Gastrocnemius medialis (tissue), 4 donors: ENCODE results near the gene LARP1. TPM values are rescaled to one million over a fixed set of nuclear protein-coding genes. Genes with fewer than 3 reads are reported as not detected.

Source experiments
- ATAC-seq, 2 donors: fragments of 150-250 bp; one replicate each; pipeline ENCODE4 v1.9.1; 2016
- DNase-seq, 2 donors: peaks; one replicate each; pipeline ENCODE4 v3.0.0-alpha.2; 2019
- H3K27ac ChIP-seq, 4 donors: fragments of 200-600 bp; sonication (generic); 1 replicate in 1 of 4; 2 replicates in 3 of 4; pipeline ENCODE4 v1.5.1; 2016 to 2018; ENCODE audit warnings: mild to moderate bottlenecking in 2 of 4, moderate library complexity in 1 of 4
- H3K27me3 ChIP-seq, 3 donors: fragments of 200-600 bp; sonication (generic) in 2 of 3; 1 replicate in 1 of 3; 2 replicates in 2 of 3; pipeline versions ENCODE4 v1.5.1 to v1.6.0; 2016 to 2019; ENCODE audit warnings: mild to moderate bottlenecking in 1 of 3, moderate library complexity in 1 of 3
- H3K36me3 ChIP-seq, 2 donors: fragments of 200-600 bp; sonication (generic) in 1 of 2; one replicate each; pipeline ENCODE4 v1.5.1; 2017 to 2018
- H3K4me1 ChIP-seq, 2 donors: fragments of 200-600 bp; sonication (generic) in 1 of 2; one replicate each; pipeline ENCODE4 v1.5.1; 2016 to 2017; ENCODE audit warnings: mild to moderate bottlenecking in 2 of 2
- H3K4me3 ChIP-seq, 4 donors: fragments of 200-600 bp; sonication (generic) in 3 of 4; 1 replicate in 1 of 4; 2 replicates in 3 of 4; pipeline ENCODE4 v1.5.1; 2016 to 2019; ENCODE audit warnings: mild to moderate bottlenecking in 2 of 4
- H3K9me3 ChIP-seq, 3 donors: fragments of 200-600 bp; sonication (generic) in 2 of 3; 1 replicate in 1 of 3; 2 replicates in 2 of 3; pipeline ENCODE4 v1.5.1; 2016 to 2019
- CTCF ChIP-seq, 5 experiments: fragments of 450-650 bp in 3 of 5; fragments of 200-600 bp in 2 of 5; sonication (generic) in 2 of 5; IDR thresholded peaks in 4 of 5; conservative IDR thresholded peaks in 1 of 5; 1 replicate in 4 of 5; 2 replicates in 1 of 5; pipeline ENCODE4 v1.5.1; 2016 to 2019; ENCODE audit warnings: antibody characterized with exemption in 5 of 5, mild to moderate bottlenecking in 3 of 5, moderate library complexity in 3 of 5
- POLR2A ChIP-seq, 2 donors: fragments of 450-650 bp; IDR thresholded peaks; one replicate each; pipeline ENCODE4 v1.6.1; 2017; ENCODE audit warnings: antibody characterized with exemption in 2 of 2, mild to moderate bottlenecking in 2 of 2, moderate library complexity in 2 of 2
- in situ Hi-C, 4 donors: fragments of 200-750 bp; cut with MboI; loops; one replicate each; pipeline versions ENCODE4 v1.15.0 to v1.8.0; 2017; ENCODE audit warnings: low sequenced_read_pairs in 4 of 4
- intact Hi-C: fragments of 100-400 bp; cut with DNase I; formaldehyde crosslinking; loops from one replicate; pipeline ENCODE4 v1.15.1; 2023; ENCODE audit warnings: low total_unique reads
- total RNA-seq, 4 donors: library from RNA; depleted of rRNA; stranded (reverse); fragments of >200 nt; gene quantifications; one replicate each; pipeline versions ENCODE4 v1.1.0 to v1.2.3, GENCODE V29; 2016

LARP1 gene
- total RNA-seq, 4 donors from 2014 or later = 77.8 to 125 (median 119) TPM

- intact Hi-C loops (no loop called here), in situ Hi-C loops (no loop called here)
- ATAC-seq (no peak), DNase-seq (no peak)
- Histone ChIP-seq H3K4me1 (peaks cover 6 to 7% of the 10 kb centered on the region in 2 donors), H3K36me3 (no peaks in the 10 kb centered on the region), H3K27me3 (no peaks in the 10 kb centered on the region), H3K4me3 (no peak overlapping the region), H3K9me3 (no peaks in the 10 kb centered on the region), H3K27ac (no peak overlapping the region)
- TF ChIP-seq POLR2A (IDR thresholded peaks at IDR 0.05) (no peak), CTCF (IDR thresholded peaks at IDR 0.05 in 4 of 5, conservative IDR thresholded peaks at IDR 0.05 in 1 of 5) (no peak)
These were observed 82.1 kb downstream of the LARP1 start for GRCh38 chr5:154837009-154837901.

GRCh38 chr5:154840435-154841272, 85.5 kb downstream of the LARP1 start:
- Histone ChIP-seq H3K4me3 (no peak overlapping the region), H3K4me1 (peaks cover 0 to under 1% of the 10 kb centered on the region in 2 donors), H3K9me3 (no peaks in the 10 kb centered on the region), H3K27me3 (no peaks in the 10 kb centered on the region), H3K36me3 (no peaks in the 10 kb centered on the region), H3K27ac (no peak overlapping the region)
- in situ Hi-C loops = no loop called here
- no peak for ATAC-seq
- intact Hi-C loops = no loop called here
- no peak for DNase-seq
- TF ChIP-seq CTCF (IDR thresholded peaks at IDR 0.05 in 4 of 5, conservative IDR thresholded peaks at IDR 0.05 in 1 of 5) (no peak), POLR2A (IDR thresholded peaks at IDR 0.05) (no peak)

GRCh38 chr5:154841273-154841661, 86.1 kb downstream of the LARP1 start:
- H3K27me3 ChIP-seq = no peaks in the 10 kb centered on the region
- H3K36me3 ChIP-seq = no peaks in the 10 kb centered on the region
- ATAC-seq = no peak
- in situ Hi-C loops = no loop called here
- no peaks in the 10 kb centered on the region for H3K9me3 ChIP-seq
- no peak for DNase-seq
- H3K27ac ChIP-seq = no peak overlapping the region
- no peak overlapping the region for H3K4me3 ChIP-seq
- TF ChIP-seq POLR2A (IDR thresholded peaks at IDR 0.05) (no peak), CTCF (IDR thresholded peaks at IDR 0.05 in 4 of 5, conservative IDR thresholded peaks at IDR 0.05 in 1 of 5) (no peak)
- intact Hi-C loops = no loop called here
- H3K4me1 ChIP-seq = no peaks in the 10 kb centered on the region

- no peak for DNase-seq
- no peak for ATAC-seq
- H3K4me1 ChIP-seq = peaks cover 0 to 1% of the 10 kb centered on the region in 2 donors
- no peak overlapping the region for H3K27ac ChIP-seq
- no peak overlapping the region for H3K4me3 ChIP-seq
- no peaks in the 10 kb centered on the region for H3K27me3 ChIP-seq
- H3K9me3 ChIP-seq = no peaks in the 10 kb centered on the region
- TF ChIP-seq POLR2A (IDR thresholded peaks at IDR 0.05) (no peak), CTCF (IDR thresholded peaks at IDR 0.05 in 4 of 5, conservative IDR thresholded peaks at IDR 0.05 in 1 of 5) (no peak)
- intact Hi-C loops (no loop called here), in situ Hi-C loops (no loop called here)
- H3K36me3 ChIP-seq = no peaks in the 10 kb centered on the region
These were observed 87.7 kb downstream of the LARP1 start for GRCh38 chr5:154842689-154843530.
